ENCODE results near the gene ARL13B. TPM values are rescaled to one million over a fixed set of nuclear protein-coding genes. Genes with fewer than 3 reads are reported as not detected.

ARL13B gene
- total and polyA plus RNA-seq, 2 of the 8 experiments (the other 6 are each of a cell fraction or from before 2014, with no cell fraction given) = 1.5 to 12.7 TPM

DNA sequence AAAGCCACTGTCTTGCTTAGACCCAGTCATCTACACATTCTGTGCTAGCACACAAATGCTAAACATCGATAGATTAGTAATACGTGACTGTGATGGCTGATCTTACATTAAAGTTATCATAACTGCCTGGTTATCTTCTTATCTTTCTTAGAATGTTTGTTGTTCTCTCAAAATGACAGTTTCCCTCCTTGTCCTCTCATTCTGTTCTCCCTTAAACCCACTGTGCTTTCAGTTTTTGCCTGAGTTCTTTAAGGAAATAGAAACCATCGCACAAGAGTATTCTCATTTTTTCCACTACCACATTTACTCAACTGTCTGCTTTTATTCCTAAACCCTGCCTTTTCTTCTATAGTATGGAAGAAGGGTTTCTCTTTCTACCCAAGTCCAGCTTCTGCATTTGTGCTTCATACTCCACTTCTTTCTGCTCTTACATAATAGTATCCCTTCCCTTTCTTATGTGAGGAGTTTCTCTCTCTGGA lies 31.3 kb downstream of the ARL13B start (continued):
- TF ChIP-seq, protein P1, sequence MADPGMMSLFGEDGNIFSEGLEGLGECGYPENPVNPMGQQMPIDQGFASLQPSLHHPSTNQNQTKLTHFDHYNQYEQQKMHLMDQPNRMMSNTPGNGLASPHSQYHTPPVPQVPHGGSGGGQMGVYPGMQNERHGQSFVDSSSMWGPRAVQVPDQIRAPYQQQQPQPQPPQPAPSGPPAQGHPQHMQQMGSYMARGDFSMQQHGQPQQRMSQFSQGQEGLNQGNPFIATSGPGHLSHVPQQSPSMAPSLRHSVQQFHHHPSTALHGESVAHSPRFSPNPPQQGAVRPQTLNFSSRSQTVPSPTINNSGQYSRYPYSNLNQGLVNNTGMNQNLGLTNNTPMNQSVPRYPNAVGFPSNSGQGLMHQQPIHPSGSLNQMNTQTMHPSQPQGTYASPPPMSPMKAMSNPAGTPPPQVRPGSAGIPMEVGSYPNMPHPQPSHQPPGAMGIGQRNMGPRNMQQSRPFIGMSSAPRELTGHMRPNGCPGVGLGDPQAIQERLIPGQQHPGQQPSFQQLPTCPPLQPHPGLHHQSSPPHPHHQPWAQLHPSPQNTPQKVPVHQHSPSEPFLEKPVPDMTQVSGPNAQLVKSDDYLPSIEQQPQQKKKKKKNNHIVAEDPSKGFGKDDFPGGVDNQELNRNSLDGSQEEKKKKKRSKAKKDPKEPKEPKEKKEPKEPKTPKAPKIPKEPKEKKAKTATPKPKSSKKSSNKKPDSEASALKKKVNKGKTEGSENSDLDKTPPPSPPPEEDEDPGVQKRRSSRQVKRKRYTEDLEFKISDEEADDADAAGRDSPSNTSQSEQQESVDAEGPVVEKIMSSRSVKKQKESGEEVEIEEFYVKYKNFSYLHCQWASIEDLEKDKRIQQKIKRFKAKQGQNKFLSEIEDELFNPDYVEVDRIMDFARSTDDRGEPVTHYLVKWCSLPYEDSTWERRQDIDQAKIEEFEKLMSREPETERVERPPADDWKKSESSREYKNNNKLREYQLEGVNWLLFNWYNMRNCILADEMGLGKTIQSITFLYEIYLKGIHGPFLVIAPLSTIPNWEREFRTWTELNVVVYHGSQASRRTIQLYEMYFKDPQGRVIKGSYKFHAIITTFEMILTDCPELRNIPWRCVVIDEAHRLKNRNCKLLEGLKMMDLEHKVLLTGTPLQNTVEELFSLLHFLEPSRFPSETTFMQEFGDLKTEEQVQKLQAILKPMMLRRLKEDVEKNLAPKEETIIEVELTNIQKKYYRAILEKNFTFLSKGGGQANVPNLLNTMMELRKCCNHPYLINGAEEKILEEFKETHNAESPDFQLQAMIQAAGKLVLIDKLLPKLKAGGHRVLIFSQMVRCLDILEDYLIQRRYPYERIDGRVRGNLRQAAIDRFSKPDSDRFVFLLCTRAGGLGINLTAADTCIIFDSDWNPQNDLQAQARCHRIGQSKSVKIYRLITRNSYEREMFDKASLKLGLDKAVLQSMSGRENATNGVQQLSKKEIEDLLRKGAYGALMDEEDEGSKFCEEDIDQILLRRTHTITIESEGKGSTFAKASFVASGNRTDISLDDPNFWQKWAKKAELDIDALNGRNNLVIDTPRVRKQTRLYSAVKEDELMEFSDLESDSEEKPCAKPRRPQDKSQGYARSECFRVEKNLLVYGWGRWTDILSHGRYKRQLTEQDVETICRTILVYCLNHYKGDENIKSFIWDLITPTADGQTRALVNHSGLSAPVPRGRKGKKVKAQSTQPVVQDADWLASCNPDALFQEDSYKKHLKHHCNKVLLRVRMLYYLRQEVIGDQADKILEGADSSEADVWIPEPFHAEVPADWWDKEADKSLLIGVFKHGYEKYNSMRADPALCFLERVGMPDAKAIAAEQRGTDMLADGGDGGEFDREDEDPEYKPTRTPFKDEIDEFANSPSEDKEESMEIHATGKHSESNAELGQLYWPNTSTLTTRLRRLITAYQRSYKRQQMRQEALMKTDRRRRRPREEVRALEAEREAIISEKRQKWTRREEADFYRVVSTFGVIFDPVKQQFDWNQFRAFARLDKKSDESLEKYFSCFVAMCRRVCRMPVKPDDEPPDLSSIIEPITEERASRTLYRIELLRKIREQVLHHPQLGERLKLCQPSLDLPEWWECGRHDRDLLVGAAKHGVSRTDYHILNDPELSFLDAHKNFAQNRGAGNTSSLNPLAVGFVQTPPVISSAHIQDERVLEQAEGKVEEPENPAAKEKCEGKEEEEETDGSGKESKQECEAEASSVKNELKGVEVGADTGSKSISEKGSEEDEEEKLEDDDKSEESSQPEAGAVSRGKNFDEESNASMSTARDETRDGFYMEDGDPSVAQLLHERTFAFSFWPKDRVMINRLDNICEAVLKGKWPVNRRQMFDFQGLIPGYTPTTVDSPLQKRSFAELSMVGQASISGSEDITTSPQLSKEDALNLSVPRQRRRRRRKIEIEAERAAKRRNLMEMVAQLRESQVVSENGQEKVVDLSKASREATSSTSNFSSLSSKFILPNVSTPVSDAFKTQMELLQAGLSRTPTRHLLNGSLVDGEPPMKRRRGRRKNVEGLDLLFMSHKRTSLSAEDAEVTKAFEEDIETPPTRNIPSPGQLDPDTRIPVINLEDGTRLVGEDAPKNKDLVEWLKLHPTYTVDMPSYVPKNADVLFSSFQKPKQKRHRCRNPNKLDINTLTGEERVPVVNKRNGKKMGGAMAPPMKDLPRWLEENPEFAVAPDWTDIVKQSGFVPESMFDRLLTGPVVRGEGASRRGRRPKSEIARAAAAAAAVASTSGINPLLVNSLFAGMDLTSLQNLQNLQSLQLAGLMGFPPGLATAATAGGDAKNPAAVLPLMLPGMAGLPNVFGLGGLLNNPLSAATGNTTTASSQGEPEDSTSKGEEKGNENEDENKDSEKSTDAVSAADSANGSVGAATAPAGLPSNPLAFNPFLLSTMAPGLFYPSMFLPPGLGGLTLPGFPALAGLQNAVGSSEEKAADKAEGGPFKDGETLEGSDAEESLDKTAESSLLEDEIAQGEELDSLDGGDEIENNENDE (IDR thresholded peaks at IDR 0.05; ENCODE audit: insufficient replicate concordance, low read length) = no peak
- TF ChIP-seq, protein P2, sequence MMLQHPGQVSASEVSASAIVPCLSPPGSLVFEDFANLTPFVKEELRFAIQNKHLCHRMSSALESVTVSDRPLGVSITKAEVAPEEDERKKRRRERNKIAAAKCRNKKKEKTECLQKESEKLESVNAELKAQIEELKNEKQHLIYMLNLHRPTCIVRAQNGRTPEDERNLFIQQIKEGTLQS (IDR thresholded peaks at IDR 0.05; ENCODE audit: insufficient read depth, low read depth, low read length) = no peak
- TF ChIP-seq EP300 (IDR thresholded peaks at IDR 0.05; ENCODE audit: borderline replicate concordance in 1 of 2, low read depth in 2 of 2, low read length in 2 of 2) (no peak), HDAC6 (IDR thresholded peaks at IDR 0.05; ENCODE audit: low read depth, low read length) (no peak), PHF8 (conservative IDR thresholded peaks at IDR 0.05; ENCODE audit: low read depth, low read length) (no peak), SIN3A (conservative IDR thresholded peaks at IDR 0.05 in 1 of 2, IDR thresholded peaks at IDR 0.05 in 1 of 2; ENCODE audit: low read depth in 1 of 2, low read length in 2 of 2) (no peak), MAFK (IDR thresholded peaks at IDR 0.05; ENCODE audit: low read depth, low read length) (no peak), SUZ12 (IDR thresholded peaks at IDR 0.05; ENCODE audit: low read length) (no peak), CHD2 (IDR thresholded peaks at IDR 0.05; ENCODE audit: low read length) (no peak), POU5F1 (IDR thresholded peaks at IDR 0.05; ENCODE audit: low read depth, low read length) (no peak)
